ENCODE measurements around the gene DYNLT5.

The DYNLT5 gene

GRCh38 chr1:66761221-66761620, 9.0 kb downstream of the DYNLT5 start:
- TF ChIP-seq CTCF (IDR thresholded peaks at IDR 0.05; ENCODE audit: low read depth, low read length): peak; percentile 14
- DNase-seq (ENCODE audit: low read depth in 2 of 2): peak; percentile 51 to 71

GRCh38 chr1:66764994-66765578, 12.8 kb downstream of the DYNLT5 start:
- DNase-seq (ENCODE audit: low read depth in 2 of 2): peak; percentile 79 to 80
- no peak overlapping the region for H3K4me3 ChIP-seq (replicated peaks in 1 of 2; ENCODE audit: low read depth in 2 of 2, low read length in 2 of 2)
- peak; percentile 63 for TF ChIP-seq CTCF (IDR thresholded peaks at IDR 0.05; ENCODE audit: low read depth, low read length)

More at GRCh38 chr1:66761221-66761620, 9.0 kb downstream of the DYNLT5 start:
- no peak overlapping the region for H3K4me3 ChIP-seq (replicated peaks in 1 of 2; ENCODE audit: low read depth in 2 of 2, low read length in 2 of 2)

GRCh38 chr1:66767626-66768025, 15.4 kb downstream of the DYNLT5 start:
- no peak for DNase-seq (ENCODE audit: low read depth in 2 of 2)
- no peak overlapping the region for H3K4me3 ChIP-seq (replicated peaks in 1 of 2; ENCODE audit: low read depth in 2 of 2, low read length in 2 of 2)
- TF ChIP-seq CTCF (IDR thresholded peaks at IDR 0.05; ENCODE audit: low read depth, low read length): no peak

- no peak overlapping the region for H3K4me3 ChIP-seq (replicated peaks in 1 of 2; ENCODE audit: low read depth in 2 of 2, low read length in 2 of 2)
- TF ChIP-seq CTCF (IDR thresholded peaks at IDR 0.05; ENCODE audit: low read depth, low read length): no peak
- DNase-seq (ENCODE audit: low read depth in 2 of 2): no peak
Observed at GRCh38 chr1:66768965-66769364, 16.7 kb downstream of the DYNLT5 start.

GRCh38 chr1:66769512-66770229, 17.4 kb downstream of the DYNLT5 start:
- TF ChIP-seq CTCF (IDR thresholded peaks at IDR 0.05; ENCODE audit: low read depth, low read length): no peak
- peak overlapping the region in 1 of 2 donors; percentile 9 for H3K4me3 ChIP-seq (replicated peaks in 1 of 2; ENCODE audit: low read depth in 2 of 2, low read length in 2 of 2)
- peak in 1 of 2 donors; percentile 37 for DNase-seq (ENCODE audit: low read depth in 2 of 2)

- no peak overlapping the region for H3K4me3 ChIP-seq (replicated peaks in 1 of 2; ENCODE audit: low read depth in 2 of 2, low read length in 2 of 2)
- TF ChIP-seq CTCF (IDR thresholded peaks at IDR 0.05; ENCODE audit: low read depth, low read length): no peak
- no peak for DNase-seq (ENCODE audit: low read depth in 2 of 2)
Observed at GRCh38 chr1:66770240-66770639, 18.0 kb downstream of the DYNLT5 start.

Measured in cardiac fibroblast (primary cell).